Loucy (cell line): Measurements from ENCODE around the gene PCDHGB1.

Source experiments
- H2AFZ ChIP-seq: fragments of 200-600 bp; sonication (generic); 2 replicates; pipeline ENCODE4 v1.6.0; 2016; ENCODE audit warnings: antibody characterized with exemption, mild to moderate bottlenecking, low read length, moderate library complexity
- H3F3A ChIP-seq: fragments of 200-600 bp; 2 replicates; pipeline ENCODE4 v1.6.0; 2016; ENCODE audit warnings: antibody characterized with exemption, low read depth, mild to moderate bottlenecking
- H3K27me3 ChIP-seq: fragments of 200-600 bp; sonication (generic); 2 replicates; pipeline ENCODE4 v1.6.1; 2014; ENCODE audit warnings: low read length, mild to moderate bottlenecking; ENCODE audit not compliant: insufficient read depth, poor library complexity, severe bottlenecking
- H3K36me3 ChIP-seq: fragments of 200-600 bp; sonication (generic); 2 replicates; pipeline ENCODE4 v1.6.1; 2016; ENCODE audit warnings: low read length; ENCODE audit not compliant: insufficient read depth
- H3K4me1 ChIP-seq: fragments of 200-600 bp; sonication (generic); 2 replicates; pipeline ENCODE4 v1.5.1; 2014; ENCODE audit warnings: low read length, mild to moderate bottlenecking; ENCODE audit not compliant: insufficient read depth, poor library complexity, severe bottlenecking
- H3K4me2 ChIP-seq: fragments of 200-600 bp; sonication (generic); 2 replicates; pipeline ENCODE4 v1.6.0; 2014; ENCODE audit warnings: antibody characterized with exemption, low read length, low read depth, mild to moderate bottlenecking; ENCODE audit not compliant: poor library complexity, severe bottlenecking
- H3K4me3 ChIP-seq: fragments of 200-600 bp; sonication (generic); 2 replicates; pipeline ENCODE4 v1.5.1; 2014; ENCODE audit warnings: low read length, mild to moderate bottlenecking, mixed read lengths; ENCODE audit not compliant: poor library complexity, severe bottlenecking
- H3K79me2 ChIP-seq: fragments of 200-600 bp; sonication (generic); 2 replicates; pipeline ENCODE4 v1.6.1; 2014; ENCODE audit warnings: low read length; ENCODE audit not compliant: insufficient read depth
- H3K9ac ChIP-seq: fragments of 200-600 bp; sonication (generic); 2 replicates; pipeline ENCODE4 v1.6.0; 2014; ENCODE audit warnings: mild to moderate bottlenecking, low read depth, low read length, moderate library complexity; ENCODE audit not compliant: poor library complexity, severe bottlenecking
- H3K9me2 ChIP-seq: fragments of 200-600 bp; sonication (generic); replicated peaks from 2 replicates; pipeline ENCODE4 v1.6.1; 2016; ENCODE audit warnings: low read depth, low read length, mixed read lengths
- H3K9me3 ChIP-seq: fragments of 200-600 bp; sonication (generic); 2 replicates; pipeline ENCODE4 v1.6.1; 2014; ENCODE audit warnings: mild to moderate bottlenecking, antibody characterized with exemption, low read length, low read depth; ENCODE audit not compliant: insufficient read depth
- H4K20me1 ChIP-seq: fragments of 200-600 bp; sonication (generic); 2 replicates; pipeline ENCODE4 v1.6.0; 2014; ENCODE audit warnings: antibody characterized with exemption, low read length, mild to moderate bottlenecking; ENCODE audit not compliant: insufficient read depth, poor library complexity, severe bottlenecking
- CTCF ChIP-seq: fragments of 200-600 bp; sonication (generic); conservative IDR thresholded peaks from 2 replicates; pipeline ENCODE4 v1.5.1; 2014; ENCODE audit warnings: mild to moderate bottlenecking, antibody characterized with exemption, low read length
- EZH2phosphoT487 ChIP-seq: fragments of 200-600 bp; IDR thresholded peaks from 2 replicates; pipeline ENCODE4 v1.6.1; 2018; ENCODE audit warnings: antibody characterized with exemption, mild to moderate bottlenecking, moderate library complexity, borderline replicate concordance

Gene PCDHGB1

GRCh38 chr5:141356133-141356532, 6.2 kb downstream of the PCDHGB1 start:
- Histone ChIP-seq H2AFZ (no peak overlapping the region), H3K4me3 (no peak overlapping the region), H3K9me2 (no peaks in the 10 kb centered on the region), H4K20me1 (no peaks in the 10 kb centered on the region), H3K9ac (no peak overlapping the region), H3K9me3 (no peaks in the 10 kb centered on the region), H3F3A (no peaks in the 10 kb centered on the region), H3K36me3 (no peaks in the 10 kb centered on the region), H3K4me1 (no peaks in the 10 kb centered on the region), H3K4me2 (no peak overlapping the region), H3K27me3 (no peaks in the 10 kb centered on the region), H3K79me2 (no peaks in the 10 kb centered on the region)
- TF ChIP-seq CTCF (no peak), EZH2phosphoT487 (no peak)

GRCh38 chr5:141356950-141357349, 7.1 kb downstream of the PCDHGB1 start:
- TF ChIP-seq EZH2phosphoT487: no peak
- TF ChIP-seq CTCF: no peak
- no peak overlapping the region for H3K9ac ChIP-seq
- H3F3A ChIP-seq: no peaks in the 10 kb centered on the region
- H3K79me2 ChIP-seq: no peaks in the 10 kb centered on the region
- no peaks in the 10 kb centered on the region for H3K36me3 ChIP-seq
- no peaks in the 10 kb centered on the region for H3K27me3 ChIP-seq
- no peak overlapping the region for H3K4me3 ChIP-seq
- no peaks in the 10 kb centered on the region for H3K9me2 ChIP-seq
- no peaks in the 10 kb centered on the region for H4K20me1 ChIP-seq
- no peak overlapping the region for H3K4me2 ChIP-seq
- no peaks in the 10 kb centered on the region for H3K4me1 ChIP-seq
- no peaks in the 10 kb centered on the region for H3K9me3 ChIP-seq
- no peak overlapping the region for H2AFZ ChIP-seq

GRCh38 chr5:141359790-141360426, 10.0 kb downstream of the PCDHGB1 start, which contains the start of gene PCDHGB2:
PCDHGB2 (plus strand) TSS chr5:141359994; CDS start chr5:141360136, 142 bp downstream.
- H3K27me3 ChIP-seq: no peaks in the 10 kb centered on the region
- no peaks in the 10 kb centered on the region for H3K9me3 ChIP-seq

More at GRCh38 chr5:141359790-141360426, 10.0 kb downstream of the PCDHGB1 start, which contains the start of gene PCDHGB2:
- H2AFZ ChIP-seq: peak within 1 kb of the TSS; percentile 98
- H4K20me1 ChIP-seq: no peaks in the 10 kb centered on the region
- H3K4me1 ChIP-seq: no peaks in the 10 kb centered on the region
- peak within 1 kb of the TSS; percentile 67 for H3K4me3 ChIP-seq
- no peaks in the 10 kb centered on the region for H3K36me3 ChIP-seq
- peak within 1 kb of the TSS; percentile 63 for H3K9ac ChIP-seq
- no peaks in the 10 kb centered on the region for H3K79me2 ChIP-seq
- peak within 1 kb of the TSS; percentile 70 for H3K4me2 ChIP-seq
- peak; percentile 61 for TF ChIP-seq CTCF
- TF ChIP-seq EZH2phosphoT487: no peak
- no peaks in the 10 kb centered on the region for H3F3A ChIP-seq
- H3K9me2 ChIP-seq: no peaks in the 10 kb centered on the region
